DMS 273 treated with DMSO at 0.1 percent for 48 hours (cell line): ENCODE results near the gene PAMR1.
A peak's percentile ranks its signal among the peaks of the same experiment; 100 is the strongest.
"Not testable (repeated sequence)": the region's sequence is repeated elsewhere in the genome, so short reads cannot be mapped to it uniquely, and the experiment has no call there.

ENCODE experiments used
- DNase-seq: peaks from one replicate; lab custom pipeline; 2025; lab: John Stamatoyannopoulos, UW

The PAMR1 gene, protein sequence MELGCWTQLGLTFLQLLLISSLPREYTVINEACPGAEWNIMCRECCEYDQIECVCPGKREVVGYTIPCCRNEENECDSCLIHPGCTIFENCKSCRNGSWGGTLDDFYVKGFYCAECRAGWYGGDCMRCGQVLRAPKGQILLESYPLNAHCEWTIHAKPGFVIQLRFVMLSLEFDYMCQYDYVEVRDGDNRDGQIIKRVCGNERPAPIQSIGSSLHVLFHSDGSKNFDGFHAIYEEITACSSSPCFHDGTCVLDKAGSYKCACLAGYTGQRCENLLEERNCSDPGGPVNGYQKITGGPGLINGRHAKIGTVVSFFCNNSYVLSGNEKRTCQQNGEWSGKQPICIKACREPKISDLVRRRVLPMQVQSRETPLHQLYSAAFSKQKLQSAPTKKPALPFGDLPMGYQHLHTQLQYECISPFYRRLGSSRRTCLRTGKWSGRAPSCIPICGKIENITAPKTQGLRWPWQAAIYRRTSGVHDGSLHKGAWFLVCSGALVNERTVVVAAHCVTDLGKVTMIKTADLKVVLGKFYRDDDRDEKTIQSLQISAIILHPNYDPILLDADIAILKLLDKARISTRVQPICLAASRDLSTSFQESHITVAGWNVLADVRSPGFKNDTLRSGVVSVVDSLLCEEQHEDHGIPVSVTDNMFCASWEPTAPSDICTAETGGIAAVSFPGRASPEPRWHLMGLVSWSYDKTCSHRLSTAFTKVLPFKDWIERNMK

GRCh38 chr11:35525501-35526175 lies at the start of gene PAMR1:
Gene PAMR1 (minus strand): TSS chr11:35525616. CDS start chr11:35525585, 31 bp downstream.
- no peak for DNase-seq

DNA sequence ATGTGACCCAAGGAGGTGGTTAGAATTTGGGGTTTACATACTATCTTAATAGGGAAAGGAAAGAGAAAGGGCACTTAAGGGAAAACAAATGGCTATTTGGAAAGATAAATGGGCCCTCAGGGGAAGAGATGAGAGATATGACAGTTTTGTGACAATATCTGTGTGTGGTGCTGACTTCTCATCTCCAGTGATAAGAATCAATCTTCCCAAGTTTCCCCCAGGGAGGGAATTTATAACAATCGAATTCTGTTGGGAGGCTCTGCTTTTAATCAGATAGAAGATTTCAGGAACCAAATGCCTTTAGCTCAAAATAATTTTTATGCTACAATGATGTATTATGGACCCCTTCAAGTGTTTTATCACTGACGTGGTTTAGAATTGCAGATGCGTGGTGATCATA lies 46.3 kb upstream of the PAMR1 start:
- no peak for DNase-seq

GRCh38 chr11:35567737-35568465 lies 42.5 kb upstream of the PAMR1 start:
- DNase-seq, result no peak

DNA sequence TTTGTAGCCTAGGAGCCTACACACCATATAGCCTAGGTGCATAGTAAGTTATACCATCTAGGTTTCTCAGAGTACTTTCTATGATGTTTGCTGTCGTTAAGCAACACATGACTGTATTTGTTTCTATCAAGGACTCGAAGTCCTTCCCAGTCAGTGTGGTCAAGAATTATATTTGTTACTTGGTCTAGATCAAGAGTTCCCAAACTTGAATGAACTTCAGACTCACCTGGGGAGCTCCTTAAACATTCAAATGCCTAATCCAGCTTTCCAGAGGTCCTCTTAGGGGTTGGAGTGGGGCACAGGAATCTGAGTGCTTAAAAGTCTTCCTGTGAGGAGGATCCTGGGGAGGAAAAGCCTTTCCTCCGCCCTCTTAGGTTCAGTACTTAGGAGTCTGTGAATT lies 41.5 kb upstream of the PAMR1 start:
- no peak for DNase-seq

DNA sequence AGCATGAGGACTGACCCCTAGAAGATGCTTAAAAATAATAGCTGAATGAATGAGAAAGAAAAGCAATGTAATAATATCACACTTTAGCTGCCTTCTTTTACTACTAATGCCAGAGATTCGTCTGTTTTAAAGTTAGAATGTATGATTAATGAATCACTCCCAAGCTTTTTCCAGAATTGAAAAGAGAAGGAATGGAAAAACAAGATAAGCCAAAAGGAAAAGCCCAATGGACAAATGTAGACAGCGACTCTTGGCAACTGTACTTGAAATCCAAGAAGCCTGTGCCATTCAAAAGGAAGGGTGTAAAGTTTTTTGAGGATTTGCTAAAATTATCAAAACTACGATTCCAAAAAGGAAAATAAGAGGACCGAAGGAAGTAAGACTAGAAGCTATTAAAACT lies 40.8 kb upstream of the PAMR1 start:
- DNase-seq, result no peak

- DNase-seq, result no peak
Observed at GRCh38 chr11:35564245-35564595, 38.8 kb upstream of the PAMR1 start.

DNA sequence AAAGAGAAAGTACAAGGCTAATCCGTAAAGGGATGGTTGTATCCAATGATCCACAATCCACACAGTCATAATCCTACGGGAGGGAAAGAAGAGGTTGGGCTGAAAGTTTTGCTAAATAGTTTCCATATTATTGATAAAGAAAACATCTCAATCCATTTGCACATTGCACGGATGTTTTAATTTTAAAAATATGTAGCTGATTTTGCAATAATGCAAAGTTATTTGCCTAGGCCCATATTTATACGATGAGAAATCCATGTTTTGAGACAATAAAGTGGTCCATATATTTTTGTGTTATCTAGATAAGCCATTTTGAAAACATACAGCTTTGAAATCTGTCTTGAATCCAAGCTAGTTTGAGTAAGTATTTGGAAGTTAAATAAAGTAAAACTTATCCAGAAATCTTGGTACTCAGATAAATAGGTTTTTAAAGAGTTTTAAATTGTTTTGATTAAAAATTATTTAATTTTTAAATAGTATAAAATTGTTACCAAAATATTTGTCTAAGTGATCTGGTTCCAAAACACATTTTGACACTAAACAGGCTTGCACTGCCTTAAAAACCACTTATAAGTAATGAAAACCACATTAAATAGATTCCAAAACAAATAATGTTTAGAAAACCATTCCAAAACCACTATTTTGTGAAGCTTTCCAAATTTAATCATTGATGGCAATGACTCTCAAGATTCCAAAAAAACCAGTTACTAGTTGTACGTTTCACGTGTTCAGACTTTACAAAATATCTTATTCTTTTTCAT lies 38.2 kb upstream of the PAMR1 start:
- DNase-seq, result no peak

DNA sequence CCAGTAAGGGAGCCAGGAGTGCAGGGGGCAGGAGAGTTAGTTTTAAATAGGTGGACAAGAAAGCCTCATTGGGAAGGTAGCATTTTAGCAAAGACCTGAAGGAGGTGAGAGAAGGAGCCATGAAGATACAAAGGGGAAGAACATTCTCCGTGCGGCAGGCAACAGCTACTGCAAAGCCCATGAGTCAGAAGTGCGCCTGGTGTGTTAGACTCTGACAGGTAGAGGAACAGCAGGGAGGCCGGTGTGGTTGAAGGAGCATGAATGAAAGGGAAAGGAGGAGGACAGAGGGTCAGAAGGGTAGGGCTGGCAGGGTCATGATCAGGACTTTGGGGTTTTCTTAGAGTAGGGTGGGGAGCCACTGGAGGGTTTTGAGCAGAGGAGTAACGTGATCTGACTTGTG lies 34.5 kb upstream of the PAMR1 start:
- no peak for DNase-seq

DNA sequence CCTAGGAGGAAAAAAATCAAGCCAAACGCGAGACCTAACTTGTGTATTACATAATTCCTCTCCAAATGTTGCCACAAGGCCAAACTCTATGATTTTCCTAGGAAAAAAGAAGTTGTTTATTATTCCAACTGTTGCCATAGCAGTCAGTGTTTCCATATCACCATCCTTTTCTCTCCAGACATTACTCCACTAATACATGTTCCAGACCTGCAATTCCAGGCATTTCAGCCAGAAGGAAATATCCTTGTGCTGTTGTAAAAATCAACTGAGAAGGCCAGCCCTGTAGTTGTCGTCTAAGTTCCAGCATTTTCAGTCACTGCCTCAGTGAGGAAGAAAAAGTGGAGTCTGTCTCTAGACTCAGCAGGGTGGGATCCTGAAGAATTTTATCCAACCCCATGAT lies 33.1 kb upstream of the PAMR1 start:
- DNase-seq, result no peak

- no peak for DNase-seq
Observed at GRCh38 chr11:35555488-35555887, 30.1 kb upstream of the PAMR1 start.

DNA sequence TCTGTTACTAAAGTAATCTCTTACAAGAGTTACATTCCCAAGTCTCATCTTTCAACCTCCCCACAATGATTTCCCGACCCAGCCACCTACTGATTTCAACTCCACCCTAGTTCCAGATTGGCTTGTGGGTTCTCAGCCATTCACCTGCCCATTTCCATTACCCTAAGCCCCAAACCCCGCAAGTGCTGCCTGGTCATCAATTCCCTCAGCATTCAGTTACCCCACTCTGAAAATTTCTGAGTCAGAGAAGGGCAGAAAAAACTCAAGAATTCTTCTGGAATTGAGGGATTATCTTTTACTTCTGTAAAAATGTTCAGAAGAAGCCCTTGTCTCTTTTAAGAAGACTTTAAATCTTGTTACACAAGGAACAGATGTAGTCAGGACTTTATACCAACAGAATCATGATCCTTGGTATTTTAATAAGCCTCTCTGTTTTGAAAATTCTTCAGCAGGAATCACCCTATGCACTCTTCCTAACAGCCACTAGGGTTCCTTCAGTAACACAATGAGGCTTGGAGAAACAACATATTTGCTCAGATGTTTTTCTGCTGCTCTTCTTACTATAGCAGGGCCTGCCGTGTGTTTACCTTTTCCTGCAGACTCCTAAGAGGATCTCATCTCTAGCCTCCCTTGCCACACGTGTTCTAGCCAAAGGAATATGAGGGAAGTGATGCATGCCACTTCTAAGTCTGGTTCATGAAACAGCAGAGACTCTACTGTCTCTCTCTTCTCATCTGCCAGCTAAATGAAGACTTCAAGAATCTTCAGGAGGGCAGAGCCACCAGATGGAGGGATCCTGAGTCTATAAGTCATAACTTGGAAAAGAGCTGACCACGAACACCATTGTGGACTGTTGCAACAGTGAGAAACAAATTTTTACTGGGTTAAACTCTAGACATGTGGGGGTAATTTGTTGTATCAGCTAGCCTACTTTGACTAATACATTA lies 29.3 kb upstream of the PAMR1 start:
- DNase-seq, result no peak

DNA sequence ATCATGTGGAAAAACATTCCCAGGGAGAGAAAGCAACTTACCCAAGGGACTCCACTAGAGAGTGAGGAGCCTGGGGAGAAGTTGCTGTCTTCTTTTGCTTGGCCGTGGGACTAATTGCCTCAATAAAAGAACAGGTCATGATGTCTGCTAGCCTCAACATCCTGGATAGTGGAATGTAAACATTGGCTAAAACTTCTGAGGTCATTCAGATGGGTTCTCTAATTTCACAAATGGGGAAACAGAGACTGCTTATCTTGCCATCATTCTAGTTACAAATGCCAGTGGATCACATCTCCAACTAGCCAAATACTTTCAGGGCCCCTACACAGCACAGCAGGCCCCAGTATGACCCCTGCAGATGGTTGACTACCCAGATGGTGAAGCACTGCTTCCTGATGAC lies 28.4 kb upstream of the PAMR1 start:
- DNase-seq, result no peak

- no peak for DNase-seq
Observed at GRCh38 chr11:35553021-35553420, 27.6 kb upstream of the PAMR1 start.

DNA sequence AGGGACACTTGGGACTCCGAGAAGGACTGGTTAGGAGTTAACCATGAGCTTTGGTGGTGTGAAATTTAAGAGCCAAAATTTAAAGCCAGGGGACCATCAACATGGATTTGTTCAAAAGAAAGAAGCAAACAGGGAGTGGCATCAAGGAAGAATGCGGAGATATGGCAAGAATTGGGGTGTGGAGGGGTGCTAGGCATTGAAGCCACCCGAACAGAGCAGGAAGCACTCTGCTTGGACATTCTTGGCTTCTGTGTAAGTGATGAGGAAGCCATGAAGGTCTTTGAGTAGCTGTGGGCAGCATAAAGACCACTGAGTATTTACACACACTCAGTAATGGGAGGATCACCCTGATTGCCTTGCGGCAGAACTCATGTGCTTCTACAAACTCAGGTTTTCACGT lies 27.2 kb upstream of the PAMR1 start:
- DNase-seq, result no peak

GRCh38 chr11:35550374-35551036 lies 25.1 kb upstream of the PAMR1 start:
- no peak for DNase-seq

GRCh38 chr11:35549787-35550186 lies 24.4 kb upstream of the PAMR1 start:
- DNase-seq, result peak; percentile 18

GRCh38 chr11:35548925-35549561 lies 23.6 kb upstream of the PAMR1 start:
- DNase-seq, result no peak

- DNase-seq, result not testable (repeated sequence)
Observed at GRCh38 chr11:35547995-35548394, 22.6 kb upstream of the PAMR1 start.

- DNase-seq, result no peak
Observed at GRCh38 chr11:35546317-35546716, 20.9 kb upstream of the PAMR1 start.
